ENCODE results near the gene CPNE5. TPM values are rescaled to one million over a fixed set of nuclear protein-coding genes. Genes with fewer than 3 reads are reported as not detected.
"Not testable (repeated sequence)": the region's sequence is repeated elsewhere in the genome, so short reads cannot be mapped to it uniquely, and the experiment has no call there.

The CPNE5 gene
- total RNA-seq, 1 experiment from 2014 or later: 0.63 TPM

GRCh38 chr6:36727505-36728021 is 111.7 kb downstream of the CPNE5 start:
- DNase-seq (ENCODE audit: low read depth): peak; percentile 71

DNA sequence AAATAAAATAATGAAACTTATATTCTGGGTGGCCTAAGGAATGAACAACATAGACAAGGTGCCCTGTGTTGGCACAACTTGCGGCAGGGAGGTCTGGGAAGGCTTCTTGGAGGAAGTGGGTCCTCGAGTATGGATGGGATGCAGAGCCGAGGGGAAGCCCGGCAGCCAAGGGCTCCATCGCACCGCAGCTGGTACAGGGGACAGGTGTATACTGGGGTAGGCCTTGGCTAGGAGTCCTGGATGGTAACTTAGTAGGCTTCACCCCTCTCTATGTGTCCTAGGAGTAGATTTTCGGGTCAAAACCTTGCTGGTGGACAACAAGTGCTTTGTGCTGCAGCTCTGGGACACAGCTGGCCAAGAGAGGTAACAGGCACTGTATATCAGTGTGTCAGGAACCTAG is 113.7 kb downstream of the CPNE5 start:
- DNase-seq (ENCODE audit: low read depth): no peak

DNA sequence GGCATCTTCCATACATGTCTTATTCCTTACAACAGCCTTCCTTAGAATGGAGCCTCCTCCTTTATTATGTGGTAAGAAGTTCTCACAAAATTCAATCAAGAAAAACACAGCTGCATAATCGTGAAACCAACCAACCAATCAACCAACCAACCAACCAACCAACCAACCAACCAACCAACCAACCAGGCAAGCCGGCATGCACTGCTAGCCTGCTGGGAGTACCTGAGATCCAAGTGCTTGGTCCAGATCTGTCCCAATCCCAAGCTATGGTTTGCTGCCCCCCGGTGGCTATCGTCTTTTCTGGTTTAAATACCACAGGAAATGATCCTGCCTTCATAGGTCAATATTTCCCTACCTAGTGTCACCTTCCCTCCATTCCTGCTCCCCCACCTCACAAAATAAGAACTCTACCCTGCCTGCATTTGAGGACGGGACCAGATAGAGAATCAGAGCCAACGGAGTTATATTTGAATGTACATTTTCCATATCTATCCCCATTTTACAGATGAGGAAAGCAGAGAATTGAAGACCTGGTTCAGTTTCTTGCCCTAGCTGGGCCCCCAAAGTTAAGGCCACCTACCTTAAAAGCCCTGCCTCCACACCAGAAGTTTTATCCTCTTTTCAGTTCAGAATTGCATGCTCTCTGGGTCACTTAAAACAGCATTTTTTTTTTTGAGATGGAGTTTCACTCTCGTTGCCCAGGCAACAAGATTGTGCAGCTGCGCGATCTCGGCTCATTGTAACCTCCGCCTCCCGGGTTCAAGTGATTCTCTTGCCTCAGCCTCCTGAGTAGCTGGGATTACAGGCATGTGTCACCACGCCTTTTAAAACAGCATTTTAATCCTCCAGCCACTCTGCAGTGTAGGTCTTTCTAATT is 114.5 kb downstream of the CPNE5 start:
- peak; percentile 74 for DNase-seq (ENCODE audit: low read depth)

DNA sequence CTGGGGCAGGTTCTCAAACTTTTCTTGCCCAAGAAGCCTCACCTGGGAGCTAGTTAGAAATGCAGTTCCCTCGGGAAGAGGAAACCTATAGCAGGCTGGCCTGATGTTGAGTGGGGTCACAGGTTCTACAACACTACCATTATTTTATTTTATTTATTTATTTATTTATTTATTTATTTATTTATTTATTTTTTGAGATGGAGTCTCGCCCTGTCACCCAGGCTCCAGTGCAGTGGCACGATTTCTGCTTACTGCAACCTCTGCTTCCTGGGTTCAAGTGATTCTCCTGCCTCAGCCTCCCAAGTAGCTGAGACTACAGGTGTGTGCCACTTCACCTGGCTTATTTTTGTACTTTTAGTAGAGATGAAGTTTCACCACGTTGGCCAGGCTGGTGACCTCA is 115.3 kb downstream of the CPNE5 start:
- DNase-seq (ENCODE audit: low read depth): not testable (repeated sequence)

DNA sequence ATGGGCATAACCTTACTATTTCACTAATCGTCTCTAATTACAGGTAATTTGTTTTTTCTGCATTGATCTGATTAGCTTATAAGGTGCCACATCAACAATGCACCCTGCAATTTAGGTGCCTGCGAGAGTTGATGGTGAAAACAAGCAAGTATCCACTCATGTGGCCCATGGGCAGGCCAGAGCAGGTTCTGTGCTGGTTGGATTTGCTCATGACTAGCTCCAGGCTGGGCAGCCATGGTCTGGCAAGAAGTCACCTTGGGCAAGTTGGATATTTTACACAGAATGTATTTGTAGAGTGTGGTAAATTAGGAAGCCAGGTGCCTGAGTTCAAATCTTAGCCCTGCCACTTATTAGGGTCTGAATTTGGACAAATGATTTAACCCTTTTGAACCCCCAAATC is 116.4 kb downstream of the CPNE5 start:
- DNase-seq (ENCODE audit: low read depth): no peak

- DNase-seq (ENCODE audit: low read depth): no peak
Observed at GRCh38 chr6:36722365-36722764, 116.9 kb downstream of the CPNE5 start.

- no peak for DNase-seq (ENCODE audit: low read depth)
Observed at GRCh38 chr6:36721369-36722140, 117.7 kb downstream of the CPNE5 start.

GRCh38 chr6:36720251-36721141 is 118.7 kb downstream of the CPNE5 start:
- no peak for DNase-seq (ENCODE audit: low read depth)

DNA sequence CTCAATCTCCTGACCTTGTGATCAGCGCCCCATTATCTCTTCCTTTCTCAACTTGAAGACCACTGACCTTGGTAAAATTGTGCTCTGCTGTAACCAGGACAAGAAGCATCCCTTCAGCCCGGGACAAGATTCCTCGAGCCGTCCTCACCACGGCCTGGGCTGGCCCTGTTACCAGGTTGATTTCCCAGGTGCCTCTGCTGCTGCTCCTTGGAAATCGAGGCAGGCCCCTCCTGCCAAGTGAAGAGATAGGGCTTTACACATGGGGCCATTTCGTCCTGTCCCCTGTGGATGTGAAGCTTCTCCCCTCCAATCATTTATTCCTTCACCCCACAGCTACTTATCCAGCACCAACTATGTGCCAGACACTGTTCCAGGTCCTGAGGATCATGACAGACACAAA is 120.1 kb downstream of the CPNE5 start:
- no peak for DNase-seq (ENCODE audit: low read depth)

DNA sequence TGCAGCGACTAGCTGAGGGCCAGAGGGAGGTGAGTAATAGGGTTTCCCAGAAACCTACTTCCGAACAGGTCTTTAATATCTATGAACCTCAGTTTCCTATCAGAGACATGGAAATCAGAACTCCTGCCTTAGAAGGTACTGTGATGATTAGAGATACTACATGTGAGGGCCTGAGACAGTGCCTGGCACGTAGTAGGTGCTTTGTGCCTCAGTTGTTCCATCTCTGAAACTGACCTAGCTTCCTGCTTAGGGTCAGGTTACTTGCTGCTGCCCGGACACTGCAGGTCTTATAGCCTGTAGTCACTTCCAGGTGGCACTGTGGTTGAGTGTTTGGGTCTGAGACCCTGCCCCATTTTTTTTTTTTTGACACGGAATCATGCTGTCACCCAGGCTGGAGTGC is 120.7 kb downstream of the CPNE5 start:
- no peak for DNase-seq (ENCODE audit: low read depth)

DNA sequence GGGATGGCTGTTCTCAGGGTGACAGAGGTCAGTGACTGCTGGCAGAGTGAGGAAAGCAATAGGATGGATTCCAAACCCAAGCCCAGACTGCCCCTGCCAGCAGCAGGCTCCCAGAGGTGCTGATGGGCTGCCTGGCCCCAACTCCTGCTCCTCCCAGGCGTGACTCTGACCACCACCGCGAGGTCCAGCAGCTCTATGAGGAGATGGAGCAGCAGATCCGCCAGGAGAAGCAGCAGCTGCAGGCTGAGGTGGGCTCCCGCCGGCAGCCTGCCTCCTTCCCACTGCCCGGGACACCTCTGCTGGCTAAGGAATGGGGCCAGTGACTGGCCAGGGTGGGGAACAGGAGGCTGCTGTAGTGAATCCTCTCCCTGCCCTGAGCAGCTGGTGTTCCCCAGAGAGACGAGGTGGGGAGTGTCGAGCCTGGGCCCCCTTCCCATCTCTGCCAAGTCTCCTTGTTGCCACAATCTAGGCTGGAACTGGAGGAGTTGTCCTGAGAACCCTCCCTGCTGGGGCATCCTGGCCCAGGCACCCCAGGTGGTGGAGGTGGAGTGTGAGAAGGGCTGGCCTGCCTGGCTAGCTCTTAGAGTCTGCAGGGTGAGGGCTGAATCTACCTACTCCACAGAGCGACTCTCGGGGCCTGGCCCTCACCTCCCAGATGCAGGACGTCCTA is 121.2 kb downstream of the CPNE5 start:
- no peak for DNase-seq (ENCODE audit: low read depth)

DNA sequence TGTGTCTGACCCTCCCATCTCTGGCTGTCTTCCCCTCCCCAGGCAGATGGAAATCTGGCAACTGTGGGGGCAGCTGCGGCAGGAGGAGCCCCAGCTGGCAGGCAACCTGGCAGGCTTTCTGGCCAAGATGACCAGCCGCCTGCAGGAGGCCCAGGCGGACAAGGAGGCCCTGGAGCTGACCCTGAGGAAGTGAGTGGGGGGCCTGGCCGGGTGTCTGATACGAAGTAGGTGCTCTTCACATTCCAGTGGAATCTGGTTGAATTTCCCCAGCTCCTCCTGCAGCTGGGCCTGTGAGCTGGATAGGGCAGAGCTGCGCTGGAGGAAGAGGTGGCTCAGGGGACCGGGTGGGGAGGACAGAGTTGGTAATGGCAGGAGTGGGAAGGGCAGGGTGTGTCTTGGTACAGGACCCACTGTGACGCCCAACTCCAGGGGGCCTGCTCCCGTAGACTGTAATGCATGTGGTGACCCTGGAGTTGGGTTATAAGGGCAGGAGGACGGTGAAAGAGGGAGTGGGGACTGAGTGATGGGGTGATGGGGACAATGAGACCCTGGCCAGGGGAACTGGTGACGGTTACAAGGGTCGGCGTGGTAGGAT is 121.9 kb downstream of the CPNE5 start:
- DNase-seq (ENCODE audit: low read depth): no peak

DNA sequence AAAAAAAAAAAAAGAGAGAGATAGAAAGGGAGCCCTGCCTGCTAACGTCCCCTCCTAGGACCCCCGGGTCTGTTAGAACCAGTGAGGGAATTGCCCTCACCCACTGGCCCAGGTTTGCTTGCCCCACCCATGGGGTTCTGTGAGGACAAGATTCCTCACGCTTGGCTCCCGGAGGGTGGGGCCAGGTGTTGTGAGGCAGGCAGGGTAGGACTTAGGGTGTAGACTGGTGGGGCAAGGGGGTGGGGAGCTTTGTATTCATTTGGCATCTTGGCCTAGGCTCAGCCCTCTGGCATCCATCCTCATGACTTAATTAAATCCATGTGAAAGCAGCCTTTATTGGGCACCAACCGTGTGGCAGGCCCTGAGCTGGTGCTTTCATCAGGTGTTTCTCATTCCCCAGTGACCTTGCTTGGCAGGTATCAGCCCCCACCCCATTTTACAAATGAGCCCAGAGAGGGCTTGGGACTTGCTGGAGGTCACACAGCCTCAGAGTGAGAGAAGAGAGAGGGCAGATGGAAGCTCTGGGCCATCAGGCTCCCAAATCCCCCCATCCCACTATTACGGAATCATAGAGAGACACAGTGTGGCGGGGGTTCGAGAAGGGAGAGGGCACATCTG is 122.7 kb downstream of the CPNE5 start:
- no peak for DNase-seq (ENCODE audit: low read depth)

DNA sequence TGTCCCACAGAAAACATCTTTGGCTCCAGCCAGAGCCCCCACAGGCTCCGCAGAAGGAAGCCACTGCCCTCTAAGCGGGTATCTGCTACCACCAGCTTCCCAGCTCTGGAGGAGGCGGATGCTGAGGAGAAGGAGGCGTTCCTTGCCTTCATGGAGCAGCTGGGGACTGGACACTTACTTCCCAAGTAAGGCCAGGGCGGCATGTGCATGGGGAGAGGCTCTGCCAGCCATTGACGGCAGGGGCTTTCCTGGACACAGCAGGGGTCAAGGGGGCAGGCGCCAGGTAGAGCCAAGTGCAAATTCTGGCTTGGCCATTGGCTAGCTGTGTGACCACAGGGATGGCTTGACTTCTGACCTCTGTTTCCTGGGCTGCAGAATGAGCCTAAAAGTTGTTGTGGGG is 123.8 kb downstream of the CPNE5 start:
- DNase-seq (ENCODE audit: low read depth): no peak

DNA sequence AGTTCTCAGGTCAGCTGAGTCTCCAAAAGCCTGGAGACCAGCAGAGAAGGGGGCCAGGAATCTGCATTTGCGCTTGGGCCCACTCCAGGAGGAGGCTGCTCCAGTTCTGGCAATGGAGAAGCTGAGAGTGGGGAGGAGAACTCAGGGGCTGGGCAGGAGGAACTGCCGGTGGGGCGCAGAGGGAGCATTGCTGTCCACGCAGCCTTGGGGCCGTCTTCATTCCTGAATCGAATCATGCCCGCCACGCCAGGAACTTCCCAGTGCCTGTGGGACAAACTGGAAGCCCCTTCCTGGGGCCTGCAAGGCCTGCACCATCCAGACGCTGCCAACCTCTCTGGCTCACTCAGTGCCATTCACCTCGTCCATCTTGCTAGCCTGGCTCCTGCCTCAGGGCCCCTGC is 124.7 kb downstream of the CPNE5 start:
- no peak for DNase-seq (ENCODE audit: low read depth)

- no peak for DNase-seq (ENCODE audit: low read depth)
Observed at GRCh38 chr6:36713846-36714245, 125.4 kb downstream of the CPNE5 start.

DNA sequence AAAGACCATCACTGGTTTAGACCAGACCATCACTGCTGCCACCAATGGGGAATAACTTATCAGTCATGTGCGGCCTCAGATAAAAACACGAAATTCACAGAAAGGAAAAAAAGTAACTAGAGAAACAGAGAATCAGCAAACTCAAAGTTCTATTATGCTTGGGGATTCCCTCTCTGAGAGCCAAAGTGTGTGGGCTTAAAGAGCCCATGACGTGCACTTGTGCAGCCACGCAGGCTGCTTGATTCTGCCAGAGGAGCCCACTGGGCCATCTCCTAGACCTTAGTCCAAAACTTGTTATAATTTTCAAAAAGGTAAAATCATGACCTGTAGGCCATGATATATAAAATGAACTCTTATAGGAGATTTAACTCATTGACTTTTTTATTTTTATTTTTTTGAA is 126.4 kb downstream of the CPNE5 start:
- no peak for DNase-seq (ENCODE audit: low read depth)

- DNase-seq (ENCODE audit: low read depth): no peak
Observed at GRCh38 chr6:36706339-36706738, 132.9 kb downstream of the CPNE5 start.

- not testable (repeated sequence) for DNase-seq (ENCODE audit: low read depth)
Observed at GRCh38 chr6:36704961-36705577, 134.2 kb downstream of the CPNE5 start.

GRCh38 chr6:36703982-36704381 is 135.3 kb downstream of the CPNE5 start:
- DNase-seq (ENCODE audit: low read depth): no peak
